LNCaP clone FGC (cell line): Measurements from ENCODE around the gene TBC1D20.

Experiments
- DNase-seq: peaks from one replicate; pipeline ENCODE4 v3.0.0-alpha.2; 2011; ENCODE audit warnings: low read depth
- H3K4me3 ChIP-seq: 2 replicates; pipeline ENCODE4 v1.5.1; 2011; ENCODE audit warnings: mild to moderate bottlenecking, low read depth, low read length, control low read depth
- TF ChIP-seq, protein P1 (sequence below): IDR thresholded peaks from 2 replicates; pipeline ENCODE4 v1.5.1; 2012; ENCODE audit warnings: mild to moderate bottlenecking; ENCODE audit not compliant: control insufficient read depth, insufficient read depth; ENCODE audit errors: extremely low read depth

TBC1D20 gene

DNA sequence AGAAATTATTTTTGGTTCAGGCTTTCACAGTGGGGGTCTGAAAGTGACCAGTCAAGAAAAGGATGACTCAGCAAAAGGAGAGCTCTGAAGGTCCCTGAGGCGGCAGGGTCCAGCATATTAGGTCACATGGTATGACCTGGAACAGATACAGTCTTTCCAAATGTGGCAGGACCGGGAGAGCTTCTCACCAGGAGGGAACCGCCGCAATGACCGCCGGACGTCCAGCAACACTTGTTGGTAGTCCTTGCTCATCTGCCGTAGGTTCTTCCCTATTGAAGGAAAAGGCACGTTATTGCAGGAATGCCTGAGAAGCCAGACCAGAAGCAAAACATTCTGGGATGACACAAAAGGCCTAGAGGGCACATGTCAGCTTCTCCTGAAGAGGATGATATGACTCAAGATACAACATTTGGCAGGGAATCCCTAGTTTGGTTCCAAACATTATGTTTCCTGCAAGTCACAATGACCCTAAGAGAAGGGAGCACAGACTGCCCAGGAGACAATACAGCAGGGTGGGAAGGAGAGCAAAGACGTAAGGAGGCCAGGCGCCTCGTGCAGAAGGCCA, 17.4 kb downstream of the TBC1D20 start:
- DNase-seq: no peak
- TF ChIP-seq, protein P1, sequence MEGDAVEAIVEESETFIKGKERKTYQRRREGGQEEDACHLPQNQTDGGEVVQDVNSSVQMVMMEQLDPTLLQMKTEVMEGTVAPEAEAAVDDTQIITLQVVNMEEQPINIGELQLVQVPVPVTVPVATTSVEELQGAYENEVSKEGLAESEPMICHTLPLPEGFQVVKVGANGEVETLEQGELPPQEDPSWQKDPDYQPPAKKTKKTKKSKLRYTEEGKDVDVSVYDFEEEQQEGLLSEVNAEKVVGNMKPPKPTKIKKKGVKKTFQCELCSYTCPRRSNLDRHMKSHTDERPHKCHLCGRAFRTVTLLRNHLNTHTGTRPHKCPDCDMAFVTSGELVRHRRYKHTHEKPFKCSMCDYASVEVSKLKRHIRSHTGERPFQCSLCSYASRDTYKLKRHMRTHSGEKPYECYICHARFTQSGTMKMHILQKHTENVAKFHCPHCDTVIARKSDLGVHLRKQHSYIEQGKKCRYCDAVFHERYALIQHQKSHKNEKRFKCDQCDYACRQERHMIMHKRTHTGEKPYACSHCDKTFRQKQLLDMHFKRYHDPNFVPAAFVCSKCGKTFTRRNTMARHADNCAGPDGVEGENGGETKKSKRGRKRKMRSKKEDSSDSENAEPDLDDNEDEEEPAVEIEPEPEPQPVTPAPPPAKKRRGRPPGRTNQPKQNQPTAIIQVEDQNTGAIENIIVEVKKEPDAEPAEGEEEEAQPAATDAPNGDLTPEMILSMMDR: no peak
- H3K4me3 ChIP-seq: no peak overlapping the region

DNA sequence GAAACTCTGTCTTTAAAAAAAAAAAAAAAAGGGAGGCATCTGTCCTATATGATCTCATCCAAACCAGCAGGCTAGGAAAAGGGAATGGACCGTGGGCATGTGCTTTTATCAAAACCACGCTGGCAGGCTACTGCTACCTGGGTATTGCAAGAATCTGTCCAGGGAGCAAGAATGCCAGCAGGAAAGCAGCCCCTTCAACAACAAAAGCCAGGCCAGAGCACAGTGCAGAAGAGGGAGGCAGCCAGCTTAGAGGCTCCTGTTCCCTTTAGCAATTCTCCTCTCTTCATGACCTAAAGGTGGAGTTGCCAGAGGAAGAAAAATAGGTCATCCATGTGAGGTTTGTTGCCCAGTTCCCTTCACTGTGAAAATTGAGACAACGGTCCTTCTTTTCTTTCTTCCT, 18.2 kb downstream of the TBC1D20 start:
- no peak overlapping the region for H3K4me3 ChIP-seq
- TF ChIP-seq, protein P1: no peak
- no peak for DNase-seq

DNA sequence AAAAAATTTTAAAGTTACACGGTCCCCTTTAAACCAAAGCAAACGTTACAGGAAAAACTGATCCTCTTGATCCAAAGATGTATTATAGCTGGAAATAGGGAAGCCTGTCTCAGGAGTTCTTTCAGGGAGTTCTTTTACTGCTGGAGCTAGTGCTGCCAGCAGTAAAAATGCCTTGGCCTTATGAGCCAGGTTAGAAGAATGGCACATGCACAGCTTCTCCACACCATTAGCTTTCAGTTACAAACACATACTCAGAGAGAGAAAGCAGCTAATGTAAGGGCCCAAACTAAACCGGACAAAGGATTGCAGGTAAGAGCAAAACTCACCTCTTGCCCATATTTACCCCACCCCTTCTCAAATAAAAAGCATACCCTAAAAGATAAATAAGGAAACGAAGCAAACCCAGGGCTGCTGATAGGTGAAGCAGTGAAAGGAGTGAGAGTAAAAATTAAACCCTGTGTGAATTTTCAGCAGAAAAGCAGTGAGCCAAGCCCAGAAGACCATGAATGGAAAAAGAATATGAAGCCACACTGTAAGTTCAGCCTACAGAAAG, 19.0 kb downstream of the TBC1D20 start:
- DNase-seq: no peak
- H3K4me3 ChIP-seq: no peak overlapping the region
- TF ChIP-seq, protein P1: no peak

DNA sequence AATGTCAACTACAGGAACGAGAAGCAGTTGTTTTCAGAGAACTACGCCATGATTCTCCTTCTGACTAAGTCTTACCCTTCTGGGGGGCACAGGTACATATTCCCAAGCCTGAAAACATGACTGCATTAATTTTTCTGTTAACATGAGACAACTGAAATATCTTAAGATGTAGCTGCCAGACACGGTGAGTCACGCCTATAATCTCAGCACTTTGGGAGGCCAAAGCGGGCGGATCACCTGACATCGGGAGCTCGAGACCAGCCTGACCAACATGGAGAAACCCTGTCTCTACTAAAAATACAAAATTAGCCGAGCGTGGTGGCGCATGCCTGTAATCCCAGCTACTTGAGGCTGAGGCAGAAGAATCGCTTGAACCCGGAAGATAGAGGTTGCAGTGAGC, 21.7 kb downstream of the TBC1D20 start:
- TF ChIP-seq, protein P1: no peak
- no peak for DNase-seq
- H3K4me3 ChIP-seq: no peak overlapping the region

DNA sequence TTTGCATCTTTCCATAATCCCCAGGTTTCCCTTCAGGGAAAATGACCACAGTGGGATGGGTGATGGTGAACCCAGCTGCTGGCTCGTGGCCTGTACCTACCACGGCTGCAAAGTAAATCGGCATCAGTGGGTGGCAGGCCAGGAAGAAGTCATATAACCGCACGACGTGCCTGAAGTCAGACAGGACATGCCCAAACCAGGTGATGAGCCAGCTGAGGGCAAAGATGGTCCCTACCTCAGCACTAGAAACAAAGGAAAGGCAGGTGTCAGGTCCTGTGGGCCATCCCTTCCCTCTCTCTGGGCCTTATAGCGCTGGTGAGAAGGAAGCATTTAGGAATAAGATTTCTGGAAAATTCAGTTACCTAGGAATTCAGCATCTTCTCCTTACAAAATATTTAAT, 22.2 kb downstream of the TBC1D20 start:
- TF ChIP-seq, protein P1: no peak
- H3K4me3 ChIP-seq: no peak overlapping the region
- DNase-seq: no peak

DNA sequence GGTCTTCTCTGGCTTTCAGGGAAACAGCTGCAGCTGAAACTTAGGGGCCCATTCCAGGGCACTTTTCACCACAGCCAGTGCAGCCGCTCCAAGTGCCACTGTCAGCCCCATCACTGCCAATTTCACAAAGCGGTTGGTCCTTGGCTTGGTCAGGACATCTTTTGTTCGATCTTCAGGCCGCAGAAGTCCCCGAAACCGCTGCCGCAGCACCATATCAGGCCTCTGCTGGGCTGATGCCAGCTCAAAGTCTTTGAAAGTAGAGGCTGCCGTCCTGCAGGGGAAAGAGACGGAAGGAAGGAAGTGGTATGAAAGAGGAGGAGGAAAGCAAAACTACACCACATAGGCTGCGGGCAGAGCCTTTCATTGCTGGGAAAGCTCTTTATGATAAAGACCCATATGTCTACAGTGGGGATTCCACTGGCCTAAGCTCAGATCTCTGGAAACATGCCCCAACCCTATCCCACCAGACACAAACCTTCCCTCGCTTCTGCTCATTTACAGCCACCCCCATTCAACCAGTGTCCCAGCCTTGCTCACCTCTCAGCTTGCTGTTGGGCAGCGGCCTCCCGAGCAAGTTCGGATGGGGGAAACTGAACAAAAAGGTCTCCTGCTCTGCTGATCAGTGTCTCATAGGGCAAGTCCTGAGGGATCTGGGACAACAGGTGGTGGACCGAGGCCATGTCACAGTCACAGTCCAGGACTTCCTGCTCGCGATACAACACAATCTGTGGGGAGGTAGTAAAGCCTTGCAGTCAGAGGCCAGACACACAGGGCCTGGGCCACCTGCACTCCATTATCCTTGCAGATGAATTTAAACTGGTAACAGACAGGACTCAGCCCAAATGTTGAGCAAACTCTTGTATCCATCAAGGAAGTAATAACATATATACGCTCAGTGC, 23.5 kb downstream of the TBC1D20 start:
- no peak overlapping the region for H3K4me3 ChIP-seq
- TF ChIP-seq, protein P1: no peak
- no peak for DNase-seq
